ENCODE data around the gene OR52N4.
"Not testable (repeated sequence)": the region's sequence is repeated elsewhere in the genome, so short reads cannot be mapped to it uniquely, and the experiment has no call there.

Gene OR52N4

GRCh38 chr11:5753943-5754342 is at the start of gene OR52N4:
Gene OR52N4 (plus strand): TSS chr11:5754243. CDS start chr11:5754741, 498 bp downstream.
- DNase-seq (ENCODE audit: low spot score), result no peak

DNA sequence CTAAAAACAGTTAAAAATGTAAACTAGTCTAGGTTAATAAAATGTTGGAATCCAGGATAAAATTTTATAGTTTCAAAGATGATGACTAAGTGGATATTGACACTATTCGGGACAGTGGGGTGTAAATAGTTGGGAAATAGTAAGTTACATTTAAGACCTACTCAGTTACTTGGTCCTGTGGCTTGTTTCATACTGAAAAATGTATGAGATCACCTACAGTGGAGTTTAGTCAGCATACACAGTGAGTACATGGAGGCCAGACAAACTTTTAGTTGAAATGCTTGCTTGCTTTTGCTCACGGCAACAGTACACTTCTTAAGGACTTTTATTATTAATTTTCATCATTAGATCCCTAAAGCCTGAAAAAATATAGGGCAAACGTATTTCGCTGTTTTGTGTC is 48.4 kb upstream of the OR52N4 start:
- DNase-seq (ENCODE audit: low spot score), result no peak

DNA sequence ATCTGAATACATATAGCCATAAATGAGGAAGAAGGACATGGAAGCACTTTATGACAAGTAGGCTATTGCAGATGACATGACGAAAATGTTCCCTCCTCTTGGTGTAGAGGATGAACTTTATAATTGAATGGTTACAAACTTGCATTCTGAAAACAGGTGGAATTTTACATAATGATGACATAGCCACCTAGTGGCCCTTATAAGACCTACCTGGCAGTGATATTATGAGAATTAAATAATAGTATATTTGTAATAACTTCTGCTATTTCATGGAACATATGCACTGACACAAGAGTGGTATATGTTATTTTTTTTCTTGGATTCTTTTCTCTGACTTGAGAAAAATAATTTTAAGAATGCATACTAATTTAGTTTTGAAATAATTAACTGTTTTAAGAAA is 41.5 kb upstream of the OR52N4 start:
- no peak for DNase-seq (ENCODE audit: low spot score)

- no peak for DNase-seq (ENCODE audit: low spot score)
Observed at GRCh38 chr11:5713695-5714094, 40.3 kb upstream of the OR52N4 start.

DNA sequence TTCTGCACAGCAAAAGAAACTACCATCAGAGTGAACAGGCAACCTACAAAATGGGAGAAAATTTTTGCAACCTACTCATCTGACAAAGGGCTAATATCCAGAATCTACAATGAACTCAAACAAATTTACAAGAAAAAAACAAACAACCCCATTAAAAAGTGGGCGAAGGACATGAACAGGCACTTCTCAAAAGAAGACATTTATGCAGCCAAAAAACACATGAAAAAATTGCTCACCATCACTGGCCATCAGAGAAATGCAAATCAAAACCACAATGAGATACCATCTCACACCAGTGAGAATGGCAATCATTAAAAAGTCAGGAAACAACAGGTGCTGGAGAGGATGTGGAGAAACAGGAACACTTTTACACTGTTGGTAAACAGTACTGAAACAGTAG is 37.5 kb upstream of the OR52N4 start:
- not testable (repeated sequence) for DNase-seq (ENCODE audit: low spot score)

DNA sequence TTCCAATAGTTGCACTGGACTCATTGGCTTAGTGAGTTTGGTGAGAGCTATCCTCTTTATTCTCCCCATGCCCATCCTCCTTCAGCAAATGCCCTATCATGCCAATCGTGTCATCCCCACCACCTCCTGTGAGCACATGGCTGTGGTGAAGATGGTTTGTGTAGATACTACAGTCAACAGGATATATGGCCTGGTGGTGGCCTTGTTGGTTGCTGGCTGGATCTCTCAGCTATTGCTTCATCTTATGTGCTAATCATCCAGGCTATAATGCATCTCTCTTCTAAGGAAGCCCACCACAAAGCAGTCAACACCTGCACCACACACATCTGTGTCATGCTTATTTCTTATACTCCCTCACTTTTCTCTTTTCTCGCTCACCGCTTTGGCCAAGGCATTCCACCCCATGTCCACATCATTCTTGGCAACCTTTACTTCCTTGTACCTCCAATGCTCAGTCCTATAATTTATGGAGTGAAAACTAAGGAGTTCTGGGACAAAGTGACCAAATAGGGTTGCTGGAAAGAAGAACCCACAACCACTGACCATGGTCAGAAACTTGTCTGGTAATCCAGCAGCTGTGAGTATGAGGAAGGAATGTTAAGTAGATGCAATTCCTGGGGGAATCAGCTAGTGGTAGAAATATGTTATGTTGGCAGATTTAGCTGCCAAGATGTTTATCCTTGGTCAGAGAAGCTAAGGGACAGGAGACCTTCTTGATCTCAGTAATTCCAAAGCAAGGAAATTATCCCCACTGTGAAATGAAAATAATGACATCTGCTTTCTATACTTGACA is 34.1 kb upstream of the OR52N4 start:
- no peak for DNase-seq (ENCODE audit: low spot score)

DNA sequence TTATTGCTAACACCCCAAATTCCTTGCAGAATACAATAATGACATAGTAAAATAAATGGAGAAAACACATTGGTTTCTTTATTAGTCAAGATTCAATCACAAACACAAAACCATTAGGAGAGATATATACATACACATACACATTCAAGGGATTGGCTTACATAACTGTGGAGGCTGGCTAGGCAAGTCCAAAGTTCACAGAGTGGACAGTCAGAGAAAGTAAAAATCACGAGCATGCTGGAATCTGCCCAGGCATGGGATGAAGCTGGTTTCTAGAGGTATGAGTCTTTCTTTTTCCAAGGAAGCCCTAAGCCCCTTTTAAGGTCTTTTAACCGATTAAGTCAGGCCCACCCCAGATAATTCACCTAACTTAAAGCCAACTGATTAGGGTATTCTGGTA is 31.4 kb upstream of the OR52N4 start:
- no peak for DNase-seq (ENCODE audit: low spot score)

GRCh38 chr11:5726351-5726750 is 27.7 kb upstream of the OR52N4 start:
- no peak for DNase-seq (ENCODE audit: low spot score)

DNA sequence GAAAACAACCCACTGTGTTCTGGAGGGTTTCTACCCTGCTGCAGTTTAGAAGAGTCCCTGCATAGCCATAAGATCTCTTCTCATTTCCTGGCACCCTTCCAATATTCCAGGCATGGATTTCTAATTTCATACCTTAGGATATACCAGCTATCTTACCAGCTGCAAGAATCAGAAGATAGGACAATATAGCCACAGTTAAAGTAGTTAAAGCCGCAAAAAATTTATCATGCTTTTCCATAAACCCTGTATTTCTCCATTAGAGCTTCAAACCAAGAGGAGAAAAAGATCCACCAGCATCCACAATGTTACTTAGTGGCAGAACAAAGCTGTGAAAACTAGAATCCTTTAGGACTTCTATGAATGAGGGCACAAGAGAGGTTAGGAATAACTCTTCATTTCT is 26.4 kb upstream of the OR52N4 start:
- no peak for DNase-seq (ENCODE audit: low spot score)

DNA sequence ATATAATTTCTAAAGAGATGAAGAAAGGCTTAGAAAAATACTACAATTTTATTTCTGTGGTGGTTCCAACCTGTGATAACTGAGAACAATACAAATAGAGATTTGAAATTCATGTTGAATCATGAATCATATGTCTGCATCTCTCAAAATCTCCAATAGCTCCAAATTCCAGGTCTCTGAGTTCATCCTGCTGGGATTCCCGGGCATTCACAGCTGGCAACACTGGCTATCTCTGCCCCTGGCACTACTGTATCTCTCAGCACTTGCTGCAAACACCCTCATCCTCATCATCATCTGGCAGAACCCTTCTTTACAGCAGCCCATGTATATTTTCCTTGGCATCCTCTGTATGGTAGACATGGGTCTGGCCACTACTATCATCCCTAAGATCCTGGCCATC is 17.6 kb upstream of the OR52N4 start, which contains the start of gene OR56B1:
TSS of gene OR56B1 (plus strand) at position 53 of the 400 bp plus-strand sequence. CDS start at position 122, 69 bp downstream.
- no peak for DNase-seq (ENCODE audit: low spot score)

DNA sequence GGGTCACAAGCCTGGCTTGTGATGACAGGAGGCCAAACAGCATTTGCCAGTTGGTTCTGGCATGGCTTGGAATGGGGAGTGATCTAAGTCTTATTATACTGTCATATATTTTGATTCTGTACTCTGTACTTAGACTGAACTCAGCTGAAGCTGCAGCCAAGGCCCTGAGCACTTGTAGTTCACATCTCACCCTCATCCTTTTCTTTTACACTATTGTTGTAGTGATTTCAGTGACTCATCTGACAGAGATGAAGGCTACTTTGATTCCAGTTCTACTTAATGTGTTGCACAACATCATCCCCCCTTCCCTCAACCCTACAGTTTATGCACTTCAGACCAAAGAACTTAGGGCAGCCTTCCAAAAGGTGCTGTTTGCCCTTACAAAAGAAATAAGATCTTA is 17.0 kb upstream of the OR52N4 start:
- DNase-seq (ENCODE audit: low spot score), result no peak

DNA sequence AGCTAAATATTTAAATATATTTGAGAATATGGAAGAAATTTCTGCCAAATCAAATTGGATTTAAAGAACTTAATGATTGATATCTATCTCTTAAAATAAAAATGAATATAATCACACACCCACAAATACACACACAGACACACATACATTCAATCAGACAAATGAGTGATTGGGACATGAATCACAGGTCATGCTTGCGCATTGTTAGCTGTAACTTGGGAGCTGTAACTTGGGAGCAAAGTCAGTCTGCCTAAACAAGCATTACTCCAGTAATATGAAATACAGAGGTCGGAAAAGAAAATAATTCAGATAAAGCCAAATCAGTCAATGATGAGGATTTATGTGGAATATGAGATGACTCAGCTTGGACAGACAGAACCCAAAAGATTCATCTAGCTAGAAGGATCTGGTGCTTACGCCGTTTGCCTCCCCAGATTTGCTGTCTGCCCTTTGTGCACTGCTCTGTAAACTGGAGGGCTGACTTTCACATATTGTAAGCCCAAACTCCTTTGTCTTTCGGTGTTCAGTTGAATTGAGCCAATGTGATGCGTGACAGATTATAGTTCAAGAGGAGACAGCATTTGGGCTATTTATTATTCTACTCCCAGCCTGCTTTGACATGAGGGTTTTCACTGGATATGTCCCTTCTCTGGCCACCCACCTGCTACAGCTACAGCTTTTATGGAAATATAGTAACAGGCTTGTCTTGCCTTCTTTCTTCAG is 16.2 kb upstream of the OR52N4 start:
- DNase-seq (ENCODE audit: low spot score), result no peak

GRCh38 chr11:5738431-5738830 is 15.6 kb upstream of the OR52N4 start:
- DNase-seq (ENCODE audit: low spot score), result no peak

- no peak for DNase-seq (ENCODE audit: low spot score)
Observed at GRCh38 chr11:5746614-5747013, 7.4 kb upstream of the OR52N4 start.

DNA sequence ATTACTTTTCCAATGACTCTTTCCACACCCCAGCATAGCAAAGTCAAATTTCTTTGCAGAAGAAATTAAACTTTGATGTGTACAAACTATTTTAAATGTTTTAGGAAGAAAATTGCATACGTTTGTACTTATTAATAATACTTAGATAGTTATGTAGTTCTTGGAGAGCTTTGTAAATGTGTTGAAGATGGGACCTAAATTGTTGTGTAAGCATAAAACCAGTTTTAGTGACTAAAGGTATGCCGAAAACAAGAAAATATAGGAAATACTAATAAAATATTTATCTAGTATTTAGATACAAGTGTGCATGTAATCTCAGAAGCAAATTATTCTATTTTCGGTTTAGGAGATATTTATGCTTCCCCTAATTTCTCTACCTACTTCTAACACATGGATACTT is 4.2 kb upstream of the OR52N4 start:
- DNase-seq (ENCODE audit: low spot score), result no peak

DNA sequence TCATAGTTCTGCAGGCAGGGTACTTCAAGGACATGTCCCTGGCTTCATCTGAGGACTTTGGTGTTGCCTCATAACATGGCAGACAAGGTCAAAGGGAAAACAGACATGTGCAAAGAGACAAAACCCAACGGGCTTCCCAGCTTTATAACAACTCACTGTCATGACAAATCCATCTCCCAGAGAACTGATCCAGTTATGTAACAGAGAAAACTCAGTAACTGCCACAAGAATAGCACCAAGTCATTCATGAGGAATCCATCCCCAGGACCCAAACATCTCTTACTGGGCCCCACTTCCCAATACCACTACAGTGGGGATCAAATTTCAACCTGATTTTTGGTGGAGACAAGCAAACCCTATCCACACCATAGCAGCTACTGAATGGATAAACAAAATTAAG is 13.0 kb downstream of the OR52N4 start:
- no peak for DNase-seq (ENCODE audit: low spot score)

- no peak for DNase-seq (ENCODE audit: low spot score)
Observed at GRCh38 chr11:5783255-5783654, 29.2 kb downstream of the OR52N4 start, which contains the start of gene OR52N5. Gene OR52N5 (minus strand): TSS chr11:5783355. CDS start chr11:5778634, 4,721 bp downstream.

GRCh38 chr11:5791165-5791564 is 37.1 kb downstream of the OR52N4 start, which contains the start of gene OR52N1:
Gene OR52N1 (minus strand): TSS chr11:5791265. CDS start chr11:5788816, 2,449 bp downstream.
- no peak for DNase-seq (ENCODE audit: low spot score)

GRCh38 chr11:5796541-5796940 is 42.5 kb downstream of the OR52N4 start:
- DNase-seq (ENCODE audit: low spot score), result no peak

DNA sequence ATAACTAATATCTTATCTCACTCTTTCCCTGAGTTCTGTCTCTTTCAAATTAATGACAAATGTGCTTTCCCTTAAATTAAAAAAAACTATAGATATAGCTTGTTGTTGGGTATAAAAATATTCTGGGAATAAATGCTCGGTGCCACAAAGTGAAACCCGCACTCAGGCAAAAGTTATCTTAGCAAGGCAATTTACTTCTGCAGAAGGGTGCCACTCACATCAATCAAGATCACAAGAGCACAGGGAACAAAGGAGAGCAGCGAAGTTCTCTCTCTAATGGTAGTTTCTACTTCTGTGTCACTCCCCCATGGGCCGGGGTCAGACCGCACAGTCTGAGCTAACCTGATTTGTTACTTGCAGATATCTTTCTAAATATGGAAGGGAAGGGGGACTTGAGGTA is 49.9 kb downstream of the OR52N4 start:
- DNase-seq (ENCODE audit: low spot score), result no peak

Data from left forelimb (tissue), 1 donor.